Urinary bladder (tissue), 4 donors: ENCODE measurements around the gene CENPB. TPM values are rescaled to one million over a fixed set of nuclear protein-coding genes. Genes with fewer than 3 reads are reported as not detected.
A peak's percentile ranks its signal among the peaks of the same experiment; 100 is the strongest.

Experiments
- DNase-seq: peaks from one replicate; pipeline ENCODE4 v3.0.0-alpha.2; 2015; ENCODE audit errors: extremely low spot score
- H3K27ac ChIP-seq: one replicate; pipeline ENCODE4 v1.5.1; 2013; ENCODE audit warnings: low read depth, mild to moderate bottlenecking, moderate library complexity
- H3K36me3 ChIP-seq: one replicate; pipeline ENCODE4 v1.6.1; 2013; ENCODE audit warnings: mild to moderate bottlenecking, moderate library complexity; ENCODE audit not compliant: insufficient read depth
- H3K4me1 ChIP-seq: one replicate; pipeline ENCODE4 v1.6.1; 2013; ENCODE audit warnings: mild to moderate bottlenecking, moderate library complexity; ENCODE audit not compliant: insufficient read depth
- H3K4me3 ChIP-seq: one replicate; pipeline ENCODE4 v1.5.1; 2013; ENCODE audit warnings: low read depth, low read length
- WGBS: extraction: QIAGEN DNeasy Blood & Tissue Kit; methylation state at CpG from one replicate; pipeline ENCODE4 v1.1.7; 2013; 5-methylcytosine and 5-hydroxymethylcytosine counted together
- polyA plus RNA-seq: library from polyadenylated mRNA; stranded (reverse); fragments of 200-250 nt; gene quantifications from one replicate; pipeline ENCODE4 v1.2.3, GENCODE V29; 2013
- total RNA-seq: library from RNA; depleted of rRNA; stranded (reverse); fragments of >200 nt; gene quantifications from one replicate; pipeline ENCODE4 v1.2.3, GENCODE V29; 2014
- donor health status: healthy with polysubstance abuse.
- donor health status: healthy.

Gene CENPB
- total and polyA plus RNA-seq, 2 donors = 36.9 to 104 TPM

DNA sequence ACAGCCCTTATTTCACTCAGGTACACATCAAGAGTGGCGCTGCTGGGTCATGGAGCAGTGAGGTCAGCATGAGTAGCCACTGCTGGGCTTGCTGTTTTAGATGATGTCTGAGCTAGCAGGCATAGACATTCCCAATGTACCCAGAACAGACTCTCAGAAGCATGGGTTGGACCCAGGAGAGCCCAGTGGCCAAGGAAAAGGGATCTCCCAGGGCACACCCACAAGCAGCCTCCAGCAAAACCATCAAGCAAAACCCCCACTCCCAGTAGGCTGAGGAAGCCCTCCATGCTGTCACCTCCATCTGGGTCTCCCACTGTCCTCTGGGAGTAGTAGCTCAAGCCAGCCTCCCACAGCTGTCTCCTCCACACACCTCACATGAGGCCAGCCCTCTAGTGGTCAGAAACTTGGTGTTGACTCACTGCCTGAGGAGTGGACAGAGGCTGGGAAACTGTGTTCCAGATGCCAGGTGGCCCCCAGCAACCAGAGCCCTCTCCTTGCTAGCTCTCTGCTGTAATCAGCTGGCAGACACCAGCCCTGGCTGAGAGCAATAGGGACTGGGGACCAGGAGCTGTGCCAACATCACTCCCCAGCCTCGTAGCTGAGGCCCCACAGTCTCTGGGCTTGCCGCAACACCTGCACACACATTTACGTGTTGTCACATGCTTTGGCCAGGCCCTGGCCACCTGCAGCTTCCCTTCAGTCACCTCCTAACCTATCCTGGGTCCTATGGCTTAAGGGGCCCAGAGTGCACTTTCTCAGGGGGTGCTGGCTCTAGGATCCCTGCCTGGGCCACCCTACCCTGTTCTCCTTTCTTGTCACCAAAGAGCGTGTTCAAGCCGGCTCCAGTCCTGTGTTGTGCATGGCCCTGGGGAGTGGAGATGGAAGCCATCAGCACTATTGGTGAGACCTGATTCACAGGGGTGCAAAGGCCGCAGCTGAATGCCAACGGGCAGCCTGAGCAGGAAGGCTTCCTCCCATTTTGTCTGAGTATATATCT, 31.9 kb upstream of the CENPB start:
- WGBS = 86% methylated on average over 8 of the region's 8 CpGs
- Histone ChIP-seq H3K27ac (peak overlapping the region; percentile 34), H3K4me1 (peaks cover 2% of the 10 kb centered on the region), H3K36me3 (no peaks in the 10 kb centered on the region), H3K4me3 (no peak overlapping the region)
- no peak for DNase-seq

DNA sequence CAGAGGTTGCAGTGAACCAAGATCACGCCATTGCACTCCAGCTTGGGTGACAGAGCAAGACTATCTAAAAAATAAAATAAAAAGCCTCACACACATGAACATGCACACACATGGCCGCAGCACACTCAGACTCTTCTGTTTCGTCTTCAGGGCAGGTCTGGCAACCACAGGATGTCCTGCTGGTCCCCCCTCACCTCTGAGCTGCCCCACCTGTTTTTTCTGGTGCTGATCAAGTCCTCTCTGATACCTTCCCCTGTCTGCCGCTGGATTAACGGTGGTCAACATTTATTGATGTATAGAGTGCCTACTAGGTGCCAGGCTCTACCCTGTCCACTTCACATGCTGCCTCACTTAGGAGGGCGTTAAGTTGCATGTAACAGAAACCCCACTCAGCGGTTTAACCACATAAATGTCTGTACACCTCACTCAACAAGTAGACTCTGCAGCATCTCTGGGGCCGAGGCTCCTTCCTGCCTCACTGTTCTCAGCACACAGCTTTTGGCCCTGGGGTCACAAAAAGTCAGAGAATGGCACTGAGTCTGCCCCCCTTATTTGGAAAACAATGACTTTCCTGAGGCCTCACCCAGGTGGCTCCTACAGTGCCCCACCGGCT, 29.3 kb upstream of the CENPB start:
- DNase-seq = no peak
- peaks cover 2% of the 10 kb centered on the region for H3K4me1 ChIP-seq
- no peak overlapping the region for H3K4me3 ChIP-seq
- WGBS = 77% methylated on average over 9 of the region's 9 CpGs
- no peak overlapping the region for H3K27ac ChIP-seq
- no peaks in the 10 kb centered on the region for H3K36me3 ChIP-seq

DNA sequence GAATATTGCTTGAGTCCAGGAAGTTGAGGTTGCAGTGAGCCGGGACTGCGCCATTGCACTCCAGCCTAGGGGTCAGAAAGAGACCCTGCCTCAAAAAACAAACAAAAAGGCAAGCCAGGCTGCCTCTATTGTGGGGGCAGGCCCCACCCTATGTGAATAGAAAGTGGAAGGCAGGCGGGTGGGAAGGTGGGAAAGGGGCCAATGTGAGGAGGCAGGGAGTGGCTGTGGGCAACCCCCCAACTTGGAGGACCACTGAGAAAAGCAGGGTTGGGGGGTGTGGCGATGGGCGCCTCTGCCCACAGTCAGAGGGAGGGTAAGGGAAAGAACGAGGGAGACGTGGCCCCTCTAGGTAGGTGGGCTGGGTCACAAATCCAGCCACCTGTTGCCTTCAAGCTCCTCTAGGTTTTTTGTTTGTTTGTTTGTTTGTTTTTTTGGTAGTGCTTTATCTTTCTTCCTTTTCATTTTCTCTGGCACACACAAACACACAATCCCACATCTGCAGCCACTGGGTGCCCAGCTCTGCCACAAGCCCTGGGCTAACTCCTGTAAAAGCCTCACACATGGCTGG, 28.5 kb upstream of the CENPB start:
- no peaks in the 10 kb centered on the region for H3K36me3 ChIP-seq
- no peak for DNase-seq
- H3K4me3 ChIP-seq = no peak overlapping the region
- H3K4me1 ChIP-seq = peaks cover 2% of the 10 kb centered on the region
- 88% methylated on average over 7 of the region's 7 CpGs for WGBS
- no peak overlapping the region for H3K27ac ChIP-seq

DNA sequence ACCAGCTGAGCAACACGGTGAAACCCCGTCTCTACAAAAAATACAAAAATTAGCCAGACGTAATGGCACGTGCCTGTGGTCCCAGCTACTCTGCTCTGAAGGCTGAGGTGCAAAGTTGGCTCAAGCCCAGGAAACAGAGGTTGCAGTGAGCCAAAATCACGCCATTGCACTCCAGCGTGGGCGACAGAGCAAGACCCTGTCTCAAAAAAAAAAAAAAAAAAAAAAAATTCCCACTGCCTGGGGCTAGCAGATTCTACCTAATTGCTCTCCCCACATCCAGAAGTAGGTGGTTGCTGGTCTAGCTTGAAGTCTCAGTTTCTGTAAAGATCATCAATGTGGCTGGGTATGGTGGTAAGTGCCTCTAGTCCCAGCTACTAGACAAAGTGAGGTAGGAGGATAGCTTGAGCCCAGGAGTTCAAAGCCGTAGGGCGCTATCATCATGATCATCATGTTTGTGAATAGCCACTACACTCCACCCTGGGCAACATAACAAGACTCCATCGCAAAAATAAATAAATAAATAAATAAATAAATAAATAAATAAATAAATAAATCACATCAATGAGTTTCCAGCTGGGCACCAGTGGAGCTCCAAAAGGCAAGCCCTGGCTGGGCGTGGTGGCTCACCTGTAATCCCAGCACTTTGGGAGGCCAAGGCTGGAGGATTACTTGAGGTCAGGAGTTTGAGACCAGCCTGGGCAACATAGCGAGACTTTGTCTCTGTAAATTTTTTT, 27.5 kb upstream of the CENPB start:
- Histone ChIP-seq H3K27ac (no peak overlapping the region), H3K4me1 (peaks cover 2% of the 10 kb centered on the region), H3K36me3 (no peaks in the 10 kb centered on the region), H3K4me3 (no peak overlapping the region)
- DNase-seq = no peak
- WGBS = 66% methylated on average over 12 of the region's 12 CpGs

DNA sequence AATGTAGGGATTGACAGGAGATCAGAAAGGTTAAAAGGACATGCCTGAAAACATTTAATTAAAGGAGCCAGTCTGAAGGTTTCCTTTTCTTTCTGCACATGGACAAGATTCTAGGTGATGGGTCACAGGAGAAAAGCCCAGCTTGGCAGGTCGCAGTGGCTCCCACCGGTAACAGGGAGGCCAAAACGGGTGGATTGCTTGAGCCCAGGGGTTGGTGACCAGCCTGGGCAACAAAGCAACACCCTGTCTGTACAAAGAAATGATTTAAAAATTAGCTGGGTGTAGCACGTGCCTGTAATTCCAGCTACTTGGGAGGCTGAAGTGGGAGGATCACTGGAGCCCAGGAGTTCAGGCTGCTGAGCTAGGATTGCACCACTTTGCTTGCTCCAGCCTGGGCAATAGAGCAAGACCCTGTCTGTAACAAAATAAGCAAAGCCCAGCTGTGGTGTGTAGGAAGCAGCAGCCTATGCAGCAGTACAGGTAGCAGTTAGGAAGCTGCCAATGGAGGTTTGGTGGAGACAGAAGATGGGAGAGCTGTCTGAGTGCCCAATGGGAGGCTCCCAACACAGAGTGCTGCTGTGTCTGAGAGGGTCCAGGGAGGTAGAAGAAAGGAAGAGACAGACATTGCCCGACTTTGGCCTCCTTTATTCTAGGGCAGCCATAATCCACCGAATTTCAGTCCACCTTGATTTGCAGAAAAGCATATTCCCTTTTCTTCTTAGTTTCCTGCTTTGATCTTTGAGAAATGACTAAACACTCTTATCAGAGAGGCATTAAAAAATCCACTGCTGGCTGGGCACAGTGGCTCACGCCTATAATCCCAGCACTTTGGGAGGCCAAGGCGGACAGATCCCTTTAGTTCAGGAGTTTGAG, 26.7 kb upstream of the CENPB start:
- Histone ChIP-seq H3K36me3 (no peaks in the 10 kb centered on the region), H3K27ac (peak overlapping the region; percentile 73), H3K4me3 (no peak overlapping the region), H3K4me1 (peaks cover 2% of the 10 kb centered on the region)
- WGBS = 49% methylated on average over 8 of the region's 8 CpGs
- DNase-seq = no peak

DNA sequence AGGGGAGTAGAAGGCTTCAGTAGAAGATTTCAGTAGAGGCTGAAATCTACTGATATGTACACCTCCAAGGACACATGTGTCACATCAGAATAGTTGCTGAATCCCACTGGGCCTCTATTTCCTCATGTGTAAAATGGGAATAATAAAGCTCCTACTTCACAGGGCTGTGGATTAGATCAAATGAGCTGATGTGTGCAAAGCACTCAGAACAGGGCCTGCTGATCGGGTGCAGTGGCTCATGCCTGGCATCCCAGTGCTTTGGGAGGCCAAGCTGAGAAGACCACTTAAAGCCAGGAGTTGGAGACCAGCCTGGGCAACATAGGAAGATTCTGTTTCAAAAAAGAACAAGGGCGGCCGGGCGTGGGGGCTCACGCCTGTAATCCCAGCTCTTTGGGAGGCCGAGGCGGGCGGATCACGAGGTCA, 25.7 kb upstream of the CENPB start:
- peaks cover 2% of the 10 kb centered on the region for H3K4me1 ChIP-seq
- H3K36me3 ChIP-seq = no peaks in the 10 kb centered on the region
- 88% methylated on average over 9 of the region's 9 CpGs for WGBS
- DNase-seq = no peak
- peak overlapping the region; percentile 66 for H3K27ac ChIP-seq
- H3K4me3 ChIP-seq = no peak overlapping the region

DNA sequence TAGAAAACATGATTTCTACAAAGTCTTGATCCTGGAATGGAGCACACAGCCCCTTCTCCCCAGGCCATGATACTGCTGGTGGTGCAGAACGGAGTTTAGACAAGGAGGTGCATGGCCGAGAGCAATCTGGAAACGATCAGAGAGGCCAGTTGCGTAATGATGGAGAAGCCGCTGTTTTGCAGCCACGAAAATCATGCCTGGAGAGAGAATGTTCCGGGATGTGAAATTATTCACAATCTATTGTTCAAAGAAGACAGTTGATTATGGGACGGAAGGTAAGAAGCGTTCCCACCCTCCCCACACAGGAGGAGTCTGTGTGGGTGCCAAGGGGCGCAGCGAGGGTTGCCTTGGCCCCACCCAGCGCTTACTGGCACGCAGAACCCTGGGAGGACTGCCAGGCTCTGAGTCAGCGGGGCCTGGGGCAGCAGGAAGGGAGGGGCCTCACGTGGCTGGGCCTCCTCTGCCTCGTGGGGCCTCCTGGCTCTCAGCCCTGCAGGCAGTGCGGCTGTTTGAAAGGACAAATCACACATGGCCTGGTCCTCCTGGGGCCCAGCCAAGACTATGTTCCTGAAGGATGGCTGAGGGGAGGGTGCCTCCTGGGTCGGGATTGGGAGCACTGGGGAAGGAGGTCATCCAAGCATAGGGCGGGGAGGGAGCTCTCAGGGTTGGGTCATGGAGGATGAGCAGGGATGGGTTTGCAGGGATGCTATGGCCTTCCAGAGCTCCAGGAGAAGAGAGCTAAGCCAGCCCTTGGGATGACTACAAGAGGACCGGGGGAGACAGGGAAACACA, 25.1 kb upstream of the CENPB start:
- 2% methylated on average over 20 of the region's 20 CpGs for WGBS
- peak overlapping the region; percentile 8 for H3K4me3 ChIP-seq
- DNase-seq = peak; percentile 92
- H3K36me3 ChIP-seq = no peaks in the 10 kb centered on the region
- peak overlapping the region; percentile 66 for H3K27ac ChIP-seq
- H3K4me1 ChIP-seq = peaks cover 2% of the 10 kb centered on the region

DNA sequence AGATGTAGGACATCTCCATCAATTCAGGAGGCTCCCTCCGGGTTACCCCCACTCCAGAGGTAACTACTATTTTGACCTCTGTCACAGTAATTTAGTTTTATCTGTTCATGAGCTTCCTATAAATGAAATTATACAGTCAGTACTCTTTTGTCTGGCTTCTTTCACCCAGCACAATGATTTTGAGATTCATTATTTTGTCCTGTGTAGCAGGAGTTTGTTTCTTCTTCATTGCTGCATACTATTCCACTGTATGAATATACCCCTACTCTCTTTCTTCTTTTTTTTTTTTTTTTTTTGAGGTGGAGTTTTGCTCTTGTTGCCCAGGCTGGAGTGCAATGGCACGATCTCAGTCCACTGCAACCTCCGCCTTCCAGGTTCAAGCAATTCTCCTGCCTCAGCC, 22.0 kb upstream of the CENPB start:
- WGBS = 94% methylated on average over 3 of the region's 3 CpGs
- DNase-seq = no peak
- Histone ChIP-seq H3K36me3 (no peaks in the 10 kb centered on the region), H3K27ac (peak overlapping the region; percentile 28), H3K4me3 (no peak overlapping the region), H3K4me1 (no peaks in the 10 kb centered on the region)

DNA sequence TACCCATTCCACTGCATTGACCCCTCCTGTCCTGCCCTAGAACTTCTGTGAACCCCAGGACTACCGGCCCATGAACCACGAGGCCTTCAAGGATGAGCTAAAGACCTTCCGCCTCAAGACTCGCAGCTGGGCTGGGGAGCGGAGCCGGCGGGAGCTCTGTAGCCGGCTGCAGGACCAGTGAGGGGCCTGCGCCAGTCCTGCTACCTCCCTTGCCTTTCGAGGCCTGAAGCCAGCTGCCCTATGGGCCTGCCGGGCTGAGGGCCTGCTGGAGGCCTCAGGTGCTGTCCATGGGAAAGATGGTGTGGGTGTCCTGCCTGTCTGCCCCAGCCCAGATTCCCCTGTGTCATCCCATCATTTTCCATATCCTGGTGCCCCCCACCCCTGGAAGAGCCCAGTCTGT, 18.2 kb upstream of the CENPB start:
- Histone ChIP-seq H3K4me1 (no peaks in the 10 kb centered on the region), H3K36me3 (no peaks in the 10 kb centered on the region), H3K4me3 (no peak overlapping the region), H3K27ac (no peak overlapping the region)
- no peak for DNase-seq
- WGBS = 88% methylated on average over 11 of the region's 11 CpGs

DNA sequence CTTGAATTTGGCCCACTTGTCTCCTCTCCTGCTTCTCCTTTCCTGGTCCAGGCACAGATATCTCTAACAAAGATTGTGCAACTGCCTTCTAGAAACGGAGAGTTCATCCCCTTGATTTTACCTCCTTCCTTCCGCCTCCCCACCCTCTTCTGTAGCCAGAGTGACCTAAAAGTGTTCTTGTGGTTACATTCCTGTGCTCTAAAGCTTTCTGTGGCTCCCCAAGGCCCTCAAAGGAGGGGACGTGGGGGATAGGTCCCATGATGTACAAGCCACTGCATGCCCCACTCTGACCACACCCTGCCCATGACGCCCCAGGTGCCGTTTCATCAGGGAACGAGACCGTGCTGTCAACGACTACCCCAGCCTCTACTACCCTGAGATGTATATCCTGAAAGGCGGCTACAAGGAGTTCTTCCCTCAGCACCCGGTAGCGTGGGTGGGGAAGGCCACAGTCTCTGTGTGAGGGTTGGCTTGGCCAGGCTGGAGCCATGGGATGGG, 17.8 kb upstream of the CENPB start:
- 74% methylated on average over 11 of the region's 11 CpGs for WGBS
- DNase-seq = no peak
- Histone ChIP-seq H3K4me3 (no peak overlapping the region), H3K36me3 (no peaks in the 10 kb centered on the region), H3K27ac (no peak overlapping the region), H3K4me1 (no peaks in the 10 kb centered on the region)

DNA sequence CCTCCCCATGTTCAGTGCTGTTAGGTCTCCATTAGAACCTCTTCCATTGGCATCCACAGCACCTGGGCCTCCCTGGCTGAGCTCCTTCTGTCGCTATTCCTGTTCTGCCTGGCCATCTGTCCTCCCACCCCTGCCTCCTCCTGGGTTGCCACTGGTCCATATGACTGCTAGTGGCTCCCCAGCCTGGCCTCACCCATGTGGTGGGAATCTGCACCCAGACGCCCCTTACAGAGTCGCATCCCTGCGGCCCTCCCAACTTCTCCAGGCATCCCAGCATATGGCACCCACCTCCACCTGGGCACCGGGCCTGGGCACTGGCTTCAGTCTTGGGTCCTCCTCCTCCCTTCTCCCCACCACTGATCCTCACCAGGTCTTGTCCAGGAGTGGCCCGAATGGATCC, 17.3 kb upstream of the CENPB start:
- no peaks in the 10 kb centered on the region for H3K4me1 ChIP-seq
- WGBS = 86% methylated on average over 6 of the region's 6 CpGs
- H3K36me3 ChIP-seq = no peaks in the 10 kb centered on the region
- DNase-seq = no peak
- no peak overlapping the region for H3K4me3 ChIP-seq
- no peak overlapping the region for H3K27ac ChIP-seq

DNA sequence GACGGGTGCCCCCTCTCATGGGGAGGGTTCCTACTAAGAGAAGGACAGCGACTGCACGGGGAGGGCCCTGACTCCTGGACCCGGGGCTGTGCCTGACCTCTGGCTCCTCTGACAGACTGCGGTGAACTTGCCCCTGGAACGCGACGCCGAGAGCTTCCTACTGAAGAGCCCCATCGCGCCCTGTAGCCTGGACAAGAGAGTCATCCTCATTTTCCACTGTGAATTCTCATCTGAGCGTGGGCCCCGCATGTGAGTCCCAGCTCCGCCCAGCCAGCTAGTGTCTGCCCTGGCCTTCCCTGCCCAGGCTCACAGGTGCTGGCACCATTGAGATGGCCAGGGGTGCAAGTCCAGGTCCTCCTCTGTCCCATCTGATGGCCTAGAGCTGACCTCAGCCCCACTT, 16.7 kb upstream of the CENPB start:
- Histone ChIP-seq H3K27ac (no peak overlapping the region), H3K4me1 (no peaks in the 10 kb centered on the region), H3K36me3 (no peaks in the 10 kb centered on the region)

More for the DNA sequence above, 16.7 kb upstream of the CENPB start:
- no peak overlapping the region for H3K4me3 ChIP-seq
- WGBS = 90% methylated on average over 14 of the region's 14 CpGs
- no peak for DNase-seq
